A673 (cell line): ENCODE results near the gene ITM2B. TPM values are rescaled to one million over a fixed set of nuclear protein-coding genes. Genes with fewer than 3 reads are reported as not detected.

ENCODE experiments used
- BruUV-seq: library from RNA; stranded (reverse); fragments of 400-500 nt; replicated peaks from 2 replicates; lab custom pipeline; 2021; lab: Mats Ljungman, UMichigan
- CTCF ChIA-PET: fragments of 300-600 bp; sonication (Branson Sonifier 250); formaldehyde crosslinking; loops from one replicate; lab custom pipeline; 2022; ENCODE audit warnings: antibody characterized with exemption; lab: Charles Lee
- POLR2A ChIA-PET: fragments of 300-600 bp; sonication (Branson Sonifier 250); formaldehyde crosslinking; loops from one replicate; lab custom pipeline; 2022; ENCODE audit warnings: antibody characterized with exemption; ENCODE audit not compliant: low non-redundant PET; lab: Charles Lee
- DNase-seq: peaks from one replicate; pipeline ENCODE4 v3.0.0-alpha.2; 2015; ENCODE audit warnings: low spot score
- H3K27ac ChIP-seq: fragments of 200-600 bp; sonication (generic); 2 replicates; pipeline ENCODE4 v1.5.1; 2016; ENCODE audit warnings: mixed run types, low read depth, mild to moderate bottlenecking, mixed read lengths, antibody characterized with exemption, low read length; ENCODE audit not compliant: poor library complexity, severe bottlenecking
- H3K27me3 ChIP-seq: fragments of 200-600 bp; sonication (generic); replicated peaks from 2 replicates; pipeline ENCODE4 v1.6.1; 2017; ENCODE audit warnings: mixed run types, low read depth, mild to moderate bottlenecking, mixed read lengths, antibody characterized with exemption, low read length; ENCODE audit not compliant: insufficient read depth, poor library complexity
- H3K36me3 ChIP-seq: fragments of 200-600 bp; sonication (generic); 2 replicates; pipeline ENCODE4 v1.6.1; 2016; ENCODE audit warnings: mixed run types, mild to moderate bottlenecking, mixed read lengths, antibody characterized with exemption, low read length; ENCODE audit not compliant: insufficient read depth, poor library complexity, severe bottlenecking
- H3K4me1 ChIP-seq: fragments of 200-600 bp; sonication (generic); 2 replicates; pipeline ENCODE4 v1.6.1; 2017; ENCODE audit warnings: mixed run types, mild to moderate bottlenecking, mixed read lengths, antibody characterized with exemption, low read length; ENCODE audit not compliant: insufficient read depth, poor library complexity, severe bottlenecking
- H3K4me3 ChIP-seq: fragments of 200-600 bp; sonication (generic); 2 replicates; pipeline ENCODE4 v1.5.1; 2016; ENCODE audit warnings: low read depth, mixed run types, mild to moderate bottlenecking, mixed read lengths, low read length; ENCODE audit not compliant: poor library complexity, severe bottlenecking
- H3K9me3 ChIP-seq: fragments of 200-600 bp; sonication (generic); 2 replicates; pipeline ENCODE4 v1.6.1; 2016; ENCODE audit warnings: mixed run types, low read depth, mild to moderate bottlenecking, mixed read lengths, antibody characterized with exemption, low read length; ENCODE audit not compliant: poor library complexity, severe bottlenecking
- CTCF ChIP-seq: fragments of 300-800, 200-600 bp; sonication (generic); conservative IDR thresholded peaks from 2 replicates; pipeline ENCODE4 v1.5.1; 2017; ENCODE audit warnings: low read depth, mild to moderate bottlenecking, antibody characterized with exemption, low read length, moderate library complexity, mixed read lengths
- EZH2 ChIP-seq: fragments of 200-600 bp; sonication (generic); IDR thresholded peaks from 2 replicates; pipeline ENCODE4 v1.6.1; 2017; ENCODE audit warnings: borderline replicate concordance, low read depth, mild to moderate bottlenecking, mixed read lengths, antibody characterized with exemption, low read length; ENCODE audit not compliant: poor library complexity, severe bottlenecking
- intact Hi-C: fragments of 100-400 bp; cut with micrococcal nuclease; formaldehyde crosslinking; loops from one replicate; pipeline ENCODE4 v1.10.0; 2022; ENCODE audit not compliant: unreplicated experiment
- total RNA-seq: library from RNA; stranded (reverse); gene quantifications from 2 replicates; pipeline ENCODE4 v1.2.3, GENCODE V29; 2021

The ITM2B gene
- total RNA-seq, 1 experiment from 2014 or later = 190 TPM

GRCh38 chr13:48252176-48252575, 19.2 kb downstream of the ITM2B start:
- no peak overlapping the region for H3K4me3 ChIP-seq
- H3K27me3 ChIP-seq = no peaks in the 10 kb centered on the region
- H3K4me1 ChIP-seq = no peaks in the 10 kb centered on the region
- no peaks in the 10 kb centered on the region for H3K9me3 ChIP-seq
- CTCF ChIA-PET = no interaction called here
- BruUV-seq = no TSS peak
- H3K27ac ChIP-seq = no peak overlapping the region
- DNase-seq = no peak
- TF ChIP-seq CTCF (no peak), EZH2 (no peak)
- peaks cover 32% of the 10 kb centered on the region for H3K36me3 ChIP-seq
- POLR2A ChIA-PET = no interaction called here
- intact Hi-C loops = no loop called here

- H3K4me3 ChIP-seq = no peak overlapping the region
- no peak overlapping the region for H3K27ac ChIP-seq
- no peaks in the 10 kb centered on the region for H3K4me1 ChIP-seq
- H3K9me3 ChIP-seq = no peaks in the 10 kb centered on the region
- intact Hi-C loops = no loop called here
- BruUV-seq = no TSS peak
- peaks cover 48% of the 10 kb centered on the region for H3K36me3 ChIP-seq
- H3K27me3 ChIP-seq = no peaks in the 10 kb centered on the region
- CTCF ChIA-PET = no interaction called here
- POLR2A ChIA-PET = no interaction called here
- no peak for DNase-seq
- no peak for TF ChIP-seq CTCF
- TF ChIP-seq EZH2 = no peak
Observed at GRCh38 chr13:48253849-48254248, 20.8 kb downstream of the ITM2B start.

GRCh38 chr13:48255090-48255489, 22.1 kb downstream of the ITM2B start:
- ChIA-PET CTCF (no interaction called here), POLR2A (interaction anchor here (0.6 kb wide), 1 partner anchor 924 kb away, joined by 3 read pairs; no protein-coding TSS in a partner anchor)
- DNase-seq = no peak
- BruUV-seq = no TSS peak
- Histone ChIP-seq H3K9me3 (no peaks in the 10 kb centered on the region), H3K27me3 (no peaks in the 10 kb centered on the region), H3K4me1 (no peaks in the 10 kb centered on the region), H3K36me3 (peaks cover 61% of the 10 kb centered on the region), H3K4me3 (no peak overlapping the region), H3K27ac (no peak overlapping the region)
- intact Hi-C loops = no loop called here
- TF ChIP-seq CTCF = no peak
- no peak for TF ChIP-seq EZH2
